ENCODE results near the gene EEF2KMT.
"Not testable (repeated sequence)": the region's sequence is repeated elsewhere in the genome, so short reads cannot be mapped to it uniquely, and the experiment has no call there.

The EEF2KMT gene

DNA sequence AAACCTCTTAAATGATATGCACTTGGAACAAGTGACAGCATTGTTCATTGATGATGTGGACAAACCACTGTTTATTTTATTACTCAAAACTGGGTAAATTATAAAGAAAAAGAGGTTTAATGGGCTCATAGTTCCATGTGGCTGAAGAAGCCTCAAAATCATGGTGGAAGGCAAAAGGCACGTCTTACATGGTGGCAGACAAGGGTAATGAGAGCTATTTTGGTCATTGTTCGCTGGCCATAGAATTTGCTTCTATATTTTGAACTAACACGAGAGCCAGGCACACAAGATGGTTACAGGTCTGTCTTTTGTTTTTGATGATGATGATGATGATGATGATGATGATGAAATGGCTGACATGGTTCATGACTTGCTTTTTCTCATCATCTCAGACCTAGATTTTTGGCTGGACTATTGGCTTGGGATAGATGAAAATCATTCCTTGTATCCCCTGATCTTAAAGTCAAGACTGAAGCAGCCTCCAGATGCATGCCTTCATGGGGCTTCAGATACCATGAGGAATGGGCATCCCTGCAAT lies 33.9 kb upstream of the EEF2KMT start:
- H3K9me2 ChIP-seq (replicated peaks; ENCODE audit: low read depth, low read length); H3K9me3 ChIP-seq (ENCODE audit: insufficient read depth, low read depth, low read length); H3K79me2 ChIP-seq (ENCODE audit: insufficient read depth, low read length); H3K4me1 ChIP-seq (ENCODE audit: insufficient read depth, low read length, poor library complexity, severe bottlenecking); H3F3A ChIP-seq (ENCODE audit: low read depth); H4K20me1 ChIP-seq (ENCODE audit: insufficient read depth, low read length, poor library complexity, severe bottlenecking); H3K9ac ChIP-seq (ENCODE audit: low read depth, low read length, poor library complexity, severe bottlenecking); H3K4me3 ChIP-seq (ENCODE audit: low read length, poor library complexity, severe bottlenecking); H2AFZ ChIP-seq (ENCODE audit: low read length); H3K4me2 ChIP-seq (ENCODE audit: low read depth, low read length, poor library complexity, severe bottlenecking); H3K36me3 ChIP-seq (ENCODE audit: insufficient read depth, low read length); H3K27me3 ChIP-seq (ENCODE audit: insufficient read depth, low read length, poor library complexity, severe bottlenecking): not testable (repeated sequence)

DNA sequence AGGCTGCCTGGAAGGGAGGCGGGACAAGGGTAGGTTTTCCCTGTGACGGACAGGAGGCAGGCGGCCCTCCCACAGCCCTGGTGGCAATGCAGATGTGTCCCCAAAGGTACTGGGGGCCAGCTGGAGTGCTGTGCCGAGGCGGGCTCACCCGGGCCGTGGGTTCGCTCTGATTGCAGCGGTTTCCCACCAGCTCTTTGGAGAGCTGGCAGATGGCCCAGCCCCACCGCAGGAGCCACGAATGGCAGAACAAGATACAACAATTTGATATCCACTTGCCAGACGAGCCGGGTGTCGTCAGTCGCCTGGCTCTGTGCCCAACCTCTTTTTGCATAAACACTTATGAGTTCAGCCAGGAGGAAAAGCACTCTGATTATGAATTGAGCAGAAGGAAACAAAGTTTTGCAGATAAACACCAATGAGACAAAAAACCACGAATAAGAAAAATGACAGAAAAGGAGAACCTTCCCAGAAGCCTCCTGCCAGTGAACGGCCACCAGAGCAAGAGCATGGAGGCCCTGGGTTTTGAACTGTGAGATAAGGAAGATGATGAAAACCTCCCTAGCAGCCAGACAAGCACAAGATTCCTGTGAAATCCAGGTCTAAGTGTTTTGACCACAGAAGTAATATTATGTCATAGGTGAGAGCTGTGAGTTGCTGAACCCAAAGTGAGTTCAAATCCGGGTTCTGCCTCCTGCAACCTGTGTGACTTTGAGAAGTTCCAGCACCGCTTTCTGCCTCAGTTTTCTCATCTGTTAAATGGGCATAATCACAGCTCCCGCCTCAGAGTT lies 19.9 kb upstream of the EEF2KMT start:
- not testable (repeated sequence) for H3K4me1 ChIP-seq (ENCODE audit: insufficient read depth, low read length, poor library complexity, severe bottlenecking); H3K27me3 ChIP-seq (ENCODE audit: insufficient read depth, low read length, poor library complexity, severe bottlenecking); H3K9ac ChIP-seq (ENCODE audit: low read depth, low read length, poor library complexity, severe bottlenecking); H3K4me3 ChIP-seq (ENCODE audit: low read length, poor library complexity, severe bottlenecking); H3K9me2 ChIP-seq (replicated peaks; ENCODE audit: low read depth, low read length); H3F3A ChIP-seq (ENCODE audit: low read depth); H4K20me1 ChIP-seq (ENCODE audit: insufficient read depth, low read length, poor library complexity, severe bottlenecking); H2AFZ ChIP-seq (ENCODE audit: low read length); H3K36me3 ChIP-seq (ENCODE audit: insufficient read depth, low read length); H3K9me3 ChIP-seq (ENCODE audit: insufficient read depth, low read depth, low read length); H3K4me2 ChIP-seq (ENCODE audit: low read depth, low read length, poor library complexity, severe bottlenecking); H3K79me2 ChIP-seq (ENCODE audit: insufficient read depth, low read length)

DNA sequence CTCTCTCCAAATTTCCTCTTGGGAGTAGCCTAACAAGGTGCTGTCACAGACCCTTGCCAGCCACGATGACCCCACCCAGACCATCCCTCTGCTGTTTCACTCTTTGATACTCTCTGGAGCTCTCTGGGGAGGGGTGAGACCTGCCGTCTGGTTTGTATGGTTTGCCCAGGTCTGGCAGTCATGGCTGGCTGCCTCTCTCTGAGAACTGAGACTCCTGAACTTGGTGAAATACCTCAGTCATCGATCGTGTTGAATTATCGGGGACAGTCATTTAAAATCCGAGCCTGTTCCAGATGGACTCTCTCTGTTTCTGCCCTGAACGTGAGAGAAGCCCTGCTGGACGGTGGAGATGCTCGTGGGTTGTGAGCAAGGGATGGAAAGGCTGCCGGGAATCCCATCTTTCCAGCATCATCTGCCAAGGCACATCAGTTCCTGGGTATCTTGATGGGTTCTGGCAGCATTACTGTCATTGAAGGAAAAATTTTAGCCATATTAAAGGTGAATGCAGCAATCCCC lies 19.2 kb upstream of the EEF2KMT start:
- H3K4me2 ChIP-seq (ENCODE audit: low read depth, low read length, poor library complexity, severe bottlenecking); H4K20me1 ChIP-seq (ENCODE audit: insufficient read depth, low read length, poor library complexity, severe bottlenecking); H3K79me2 ChIP-seq (ENCODE audit: insufficient read depth, low read length); H3K9ac ChIP-seq (ENCODE audit: low read depth, low read length, poor library complexity, severe bottlenecking); H3F3A ChIP-seq (ENCODE audit: low read depth); H3K4me3 ChIP-seq (ENCODE audit: low read length, poor library complexity, severe bottlenecking); H3K27me3 ChIP-seq (ENCODE audit: insufficient read depth, low read length, poor library complexity, severe bottlenecking); H3K9me3 ChIP-seq (ENCODE audit: insufficient read depth, low read depth, low read length); H3K4me1 ChIP-seq (ENCODE audit: insufficient read depth, low read length, poor library complexity, severe bottlenecking); H3K36me3 ChIP-seq (ENCODE audit: insufficient read depth, low read length); H3K9me2 ChIP-seq (replicated peaks; ENCODE audit: low read depth, low read length); H2AFZ ChIP-seq (ENCODE audit: low read length): not testable (repeated sequence)

DNA sequence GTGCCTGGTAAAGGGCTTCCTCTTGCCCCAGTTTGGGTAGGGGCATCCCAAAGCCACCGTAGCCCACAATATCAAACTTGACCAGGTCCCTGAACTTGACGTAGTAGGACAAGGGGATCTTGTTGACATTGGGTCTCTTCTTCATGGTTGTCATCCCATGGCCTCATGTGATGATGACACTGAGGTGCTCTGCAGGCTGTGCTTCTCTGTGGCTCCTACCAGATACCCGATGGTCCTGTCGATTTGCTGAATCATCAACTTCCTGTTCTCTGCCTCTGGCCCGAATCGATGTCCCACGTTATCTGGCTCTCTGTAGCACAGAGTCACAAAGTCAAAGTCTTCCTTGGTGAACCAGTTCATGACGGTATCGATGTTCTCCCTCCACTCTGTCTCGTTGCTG lies 13.3 kb upstream of the EEF2KMT start:
- H3K27me3 ChIP-seq (ENCODE audit: insufficient read depth, low read length, poor library complexity, severe bottlenecking); H3K9me2 ChIP-seq (replicated peaks; ENCODE audit: low read depth, low read length); H3K79me2 ChIP-seq (ENCODE audit: insufficient read depth, low read length); H3K4me1 ChIP-seq (ENCODE audit: insufficient read depth, low read length, poor library complexity, severe bottlenecking); H3K9me3 ChIP-seq (ENCODE audit: insufficient read depth, low read depth, low read length); H2AFZ ChIP-seq (ENCODE audit: low read length); H3K9ac ChIP-seq (ENCODE audit: low read depth, low read length, poor library complexity, severe bottlenecking); H3K4me2 ChIP-seq (ENCODE audit: low read depth, low read length, poor library complexity, severe bottlenecking); H3K36me3 ChIP-seq (ENCODE audit: insufficient read depth, low read length); H3F3A ChIP-seq (ENCODE audit: low read depth); H4K20me1 ChIP-seq (ENCODE audit: insufficient read depth, low read length, poor library complexity, severe bottlenecking); H3K4me3 ChIP-seq (ENCODE audit: low read length, poor library complexity, severe bottlenecking): not testable (repeated sequence)

DNA sequence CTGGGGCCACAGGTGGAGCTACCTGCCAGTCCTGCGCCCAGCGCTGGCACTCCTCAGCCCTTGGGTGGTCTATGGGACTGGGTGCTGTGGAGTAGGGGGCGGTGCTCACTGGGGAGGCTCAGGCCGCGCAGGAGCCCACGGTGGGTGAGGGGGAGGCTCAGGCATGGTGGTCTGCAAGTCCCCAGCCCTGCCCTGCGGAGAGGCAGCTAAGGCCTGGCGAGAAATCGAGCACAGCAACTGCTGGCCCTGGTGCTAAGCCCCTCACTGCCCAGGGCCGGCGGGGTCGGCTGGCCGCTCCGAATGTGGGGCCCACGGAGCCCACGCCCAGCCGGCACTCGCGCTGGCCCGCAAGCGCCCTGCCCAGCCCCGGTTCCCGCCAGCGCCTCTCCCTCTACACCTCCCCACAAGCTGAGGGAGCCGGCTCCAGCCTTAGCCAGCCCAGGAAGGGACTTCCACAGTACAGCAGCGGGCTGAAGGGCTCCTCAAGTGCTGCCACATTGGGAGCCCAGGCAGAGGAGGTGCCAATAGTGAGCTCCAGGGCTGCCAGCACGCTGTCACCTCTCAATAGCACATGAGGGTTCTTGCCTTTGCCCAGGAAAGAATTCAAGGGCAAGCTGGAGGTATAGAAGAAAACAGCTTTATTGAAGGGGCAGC lies 11.0 kb upstream of the EEF2KMT start:
- Histone ChIP-seq H3K36me3 (ENCODE audit: insufficient read depth, low read length) (no peaks in the 10 kb centered on the region), H3K4me1 (ENCODE audit: insufficient read depth, low read length, poor library complexity, severe bottlenecking) (no peaks in the 10 kb centered on the region), H2AFZ (ENCODE audit: low read length) (no peak overlapping the region), H3K9ac (ENCODE audit: low read depth, low read length, poor library complexity, severe bottlenecking) (no peak overlapping the region), H3K9me3 (ENCODE audit: insufficient read depth, low read depth, low read length) (no peaks in the 10 kb centered on the region), H3F3A (ENCODE audit: low read depth) (no peaks in the 10 kb centered on the region), H3K27me3 (ENCODE audit: insufficient read depth, low read length, poor library complexity, severe bottlenecking) (no peaks in the 10 kb centered on the region), H3K4me2 (ENCODE audit: low read depth, low read length, poor library complexity, severe bottlenecking) (no peak overlapping the region), H3K9me2 (replicated peaks; ENCODE audit: low read depth, low read length) (no peaks in the 10 kb centered on the region), H3K4me3 (ENCODE audit: low read length, poor library complexity, severe bottlenecking) (no peak overlapping the region), H4K20me1 (ENCODE audit: insufficient read depth, low read length, poor library complexity, severe bottlenecking) (no peaks in the 10 kb centered on the region), H3K79me2 (ENCODE audit: insufficient read depth, low read length) (no peaks in the 10 kb centered on the region)
- TF ChIP-seq, protein P1, sequence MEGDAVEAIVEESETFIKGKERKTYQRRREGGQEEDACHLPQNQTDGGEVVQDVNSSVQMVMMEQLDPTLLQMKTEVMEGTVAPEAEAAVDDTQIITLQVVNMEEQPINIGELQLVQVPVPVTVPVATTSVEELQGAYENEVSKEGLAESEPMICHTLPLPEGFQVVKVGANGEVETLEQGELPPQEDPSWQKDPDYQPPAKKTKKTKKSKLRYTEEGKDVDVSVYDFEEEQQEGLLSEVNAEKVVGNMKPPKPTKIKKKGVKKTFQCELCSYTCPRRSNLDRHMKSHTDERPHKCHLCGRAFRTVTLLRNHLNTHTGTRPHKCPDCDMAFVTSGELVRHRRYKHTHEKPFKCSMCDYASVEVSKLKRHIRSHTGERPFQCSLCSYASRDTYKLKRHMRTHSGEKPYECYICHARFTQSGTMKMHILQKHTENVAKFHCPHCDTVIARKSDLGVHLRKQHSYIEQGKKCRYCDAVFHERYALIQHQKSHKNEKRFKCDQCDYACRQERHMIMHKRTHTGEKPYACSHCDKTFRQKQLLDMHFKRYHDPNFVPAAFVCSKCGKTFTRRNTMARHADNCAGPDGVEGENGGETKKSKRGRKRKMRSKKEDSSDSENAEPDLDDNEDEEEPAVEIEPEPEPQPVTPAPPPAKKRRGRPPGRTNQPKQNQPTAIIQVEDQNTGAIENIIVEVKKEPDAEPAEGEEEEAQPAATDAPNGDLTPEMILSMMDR (conservative IDR thresholded peaks at IDR 0.05; ENCODE audit: low read length), result no peak
- TF ChIP-seq EZH2phosphoT487 (IDR thresholded peaks at IDR 0.05; ENCODE audit: borderline replicate concordance), result no peak

DNA sequence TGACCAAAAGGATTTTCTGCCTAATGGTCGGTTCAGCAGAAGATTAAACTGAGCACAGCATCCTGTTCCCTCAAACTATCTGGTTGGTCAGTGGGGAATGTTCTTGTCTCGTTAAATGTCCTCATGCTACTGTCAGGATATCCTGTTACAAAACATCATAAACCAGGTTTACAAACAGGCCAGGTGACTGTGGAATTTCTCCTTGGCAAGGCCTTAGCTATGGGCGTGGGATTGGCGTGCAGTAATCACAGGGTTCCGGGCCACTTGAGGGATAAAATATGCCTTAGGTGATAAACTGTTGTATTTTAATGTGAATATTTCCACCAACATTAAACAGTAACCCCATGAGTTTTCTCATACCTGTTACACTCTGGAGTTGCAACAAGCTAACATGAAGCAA lies 7.4 kb upstream of the EEF2KMT start:
- not testable (repeated sequence) for H3K9me2 ChIP-seq (replicated peaks; ENCODE audit: low read depth, low read length); H2AFZ ChIP-seq (ENCODE audit: low read length); H3K9me3 ChIP-seq (ENCODE audit: insufficient read depth, low read depth, low read length); H3K4me2 ChIP-seq (ENCODE audit: low read depth, low read length, poor library complexity, severe bottlenecking); H4K20me1 ChIP-seq (ENCODE audit: insufficient read depth, low read length, poor library complexity, severe bottlenecking); H3K4me3 ChIP-seq (ENCODE audit: low read length, poor library complexity, severe bottlenecking); H3F3A ChIP-seq (ENCODE audit: low read depth); H3K79me2 ChIP-seq (ENCODE audit: insufficient read depth, low read length); H3K4me1 ChIP-seq (ENCODE audit: insufficient read depth, low read length, poor library complexity, severe bottlenecking); H3K36me3 ChIP-seq (ENCODE audit: insufficient read depth, low read length); H3K9ac ChIP-seq (ENCODE audit: low read depth, low read length, poor library complexity, severe bottlenecking); H3K27me3 ChIP-seq (ENCODE audit: insufficient read depth, low read length, poor library complexity, severe bottlenecking)
